Skin of body (tissue), 2 donors: ENCODE data around the gene TRIM71. TPM values are rescaled to one million over a fixed set of nuclear protein-coding genes. Genes with fewer than 3 reads are reported as not detected.
A peak's percentile ranks its signal among the peaks of the same experiment; 100 is the strongest.
"Not testable (repeated sequence)": the region's sequence is repeated elsewhere in the genome, so short reads cannot be mapped to it uniquely, and the experiment has no call there.

Experiments used
- DNase-seq: peaks from one replicate; lab custom pipeline; 2025; lab: John Stamatoyannopoulos, UW
- total RNA-seq: library from RNA; depleted of rRNA; stranded (reverse); fragments of >200 nt; gene quantifications from one replicate; pipeline ENCODE4 v1.2.3, GENCODE V29; 2014

The TRIM71 gene
- total RNA-seq, 1 donor from 2014 or later, result 0.69 TPM

- no peak for DNase-seq
Observed at GRCh38 chr3:32842531-32842931, 24.7 kb downstream of the TRIM71 start.

GRCh38 chr3:32842987-32843386, 25.2 kb downstream of the TRIM71 start:
- DNase-seq, result no peak

GRCh38 chr3:32843510-32844321, 25.9 kb downstream of the TRIM71 start:
- DNase-seq, result no peak

GRCh38 chr3:32844322-32844654, 26.5 kb downstream of the TRIM71 start:
- no peak for DNase-seq

GRCh38 chr3:32844914-32845313, 27.1 kb downstream of the TRIM71 start:
- no peak for DNase-seq

- DNase-seq, result not testable (repeated sequence)
Observed at GRCh38 chr3:32845546-32845945, 27.7 kb downstream of the TRIM71 start.

GRCh38 chr3:32847045-32847444, 29.2 kb downstream of the TRIM71 start:
- not testable (repeated sequence) for DNase-seq

GRCh38 chr3:32847528-32847927, 29.7 kb downstream of the TRIM71 start:
- peak; percentile 86 for DNase-seq

GRCh38 chr3:32848215-32848614, 30.4 kb downstream of the TRIM71 start:
- DNase-seq, result no peak

- no peak for DNase-seq
Observed at GRCh38 chr3:32849046-32849445, 31.2 kb downstream of the TRIM71 start.

GRCh38 chr3:32850226-32850625, 32.4 kb downstream of the TRIM71 start:
- DNase-seq, result peak; percentile 8

GRCh38 chr3:32850636-32851035, 32.8 kb downstream of the TRIM71 start:
- DNase-seq, result no peak

GRCh38 chr3:32852146-32852545, 34.3 kb downstream of the TRIM71 start:
- no peak for DNase-seq

- no peak for DNase-seq
Observed at GRCh38 chr3:32855350-32855953, 37.7 kb downstream of the TRIM71 start.

- no peak for DNase-seq
Observed at GRCh38 chr3:32856355-32856889, 38.6 kb downstream of the TRIM71 start.

GRCh38 chr3:32856901-32857507, 39.2 kb downstream of the TRIM71 start:
- DNase-seq, result no peak

- no peak for DNase-seq
Observed at GRCh38 chr3:32857921-32858320, 40.1 kb downstream of the TRIM71 start.

GRCh38 chr3:32859604-32860237, 41.9 kb downstream of the TRIM71 start:
- no peak for DNase-seq

- DNase-seq, result no peak
Observed at GRCh38 chr3:32860499-32860898, 42.7 kb downstream of the TRIM71 start.

- DNase-seq, result no peak
Observed at GRCh38 chr3:32861681-32862080, 43.9 kb downstream of the TRIM71 start.

- peak; percentile 4 for DNase-seq
Observed at GRCh38 chr3:32862247-32862935, 44.6 kb downstream of the TRIM71 start.
